ENCODE data around the gene UBE3D. TPM values are rescaled to one million over a fixed set of nuclear protein-coding genes. Genes with fewer than 3 reads are reported as not detected.

UBE3D gene
- total and polyA plus RNA-seq, 2 of the 8 experiments (the other 6 are each of a cell fraction or from before 2014, with no cell fraction given) = 5.7 to 16.3 TPM

DNA sequence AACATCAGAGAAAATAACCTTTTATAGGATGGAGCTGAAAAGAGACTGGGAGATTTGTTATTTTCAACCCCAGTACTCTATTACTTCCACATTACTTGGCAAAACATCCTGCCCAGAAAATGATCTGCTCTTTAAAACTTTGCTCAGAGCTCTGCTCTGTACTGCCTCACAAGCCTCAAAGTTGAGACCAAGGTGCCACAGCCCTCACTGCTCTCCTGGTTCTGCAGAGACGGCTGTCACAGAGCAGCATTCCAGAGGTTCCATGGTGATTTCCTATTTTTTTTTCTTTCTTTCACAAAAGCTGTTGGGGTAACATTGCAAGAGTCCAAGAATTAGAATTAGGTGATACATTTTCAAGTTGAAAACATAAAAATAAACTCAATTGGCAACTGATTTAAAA lies 155.2 kb downstream of the UBE3D start:
- FAIRE-seq (no peak), DNase-seq (ENCODE audit: low read depth in 1 of 2, low spot score in 2 of 2) (no peak)
- CTCF ChIA-PET (ENCODE audit: partially characterized antibody) = no interaction called here
- TF ChIP-seq, protein P1, sequence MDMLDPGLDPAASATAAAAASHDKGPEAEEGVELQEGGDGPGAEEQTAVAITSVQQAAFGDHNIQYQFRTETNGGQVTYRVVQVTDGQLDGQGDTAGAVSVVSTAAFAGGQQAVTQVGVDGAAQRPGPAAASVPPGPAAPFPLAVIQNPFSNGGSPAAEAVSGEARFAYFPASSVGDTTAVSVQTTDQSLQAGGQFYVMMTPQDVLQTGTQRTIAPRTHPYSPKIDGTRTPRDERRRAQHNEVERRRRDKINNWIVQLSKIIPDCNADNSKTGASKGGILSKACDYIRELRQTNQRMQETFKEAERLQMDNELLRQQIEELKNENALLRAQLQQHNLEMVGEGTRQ (IDR thresholded peaks at IDR 0.05; ENCODE audit: low read length) = no peak

More for the DNA sequence above, 155.2 kb downstream of the UBE3D start:
- Histone ChIP-seq H3K18ac (ENCODE audit: extremely low read depth, low read length) (no peak overlapping the region), H3K14ac (ENCODE audit: insufficient read length) (no peak overlapping the region), H3K4me3 (ENCODE audit: extremely low read depth in 1 of 4, insufficient read depth in 2 of 4, low read depth in 3 of 4, low read length in 4 of 4) (no peak overlapping the region), H4K5ac (ENCODE audit: insufficient read length, low read depth, low read length) (no peak overlapping the region), H3K79me2 (ENCODE audit: control insufficient read depth in 1 of 2, insufficient read depth in 2 of 2, low read length in 2 of 2) (no peaks in the 10 kb centered on the region), H3K4ac (replicated peaks; ENCODE audit: insufficient read length, low read depth, low read length) (no peak overlapping the region), H3K9me3 (ENCODE audit: insufficient read depth in 2 of 2, low read depth in 1 of 2, low read length in 1 of 2) (no peaks in the 10 kb centered on the region), H2BK5ac (ENCODE audit: low read depth, low read length) (no peak overlapping the region), H4K20me1 (replicated peaks in 1 of 2; ENCODE audit: control insufficient read depth in 1 of 2, insufficient read depth in 2 of 2, low read length in 2 of 2) (no peaks in the 10 kb centered on the region), H3K23ac (ENCODE audit: insufficient read length) (no peak overlapping the region), H3K23me2 (ENCODE audit: low read depth, low read length) (no peaks in the 10 kb centered on the region; the same call in 1 of the 2 replicates), H3K56ac (replicated peaks; ENCODE audit: insufficient read length, low read depth, low read length) (no peak overlapping the region), H4K91ac (replicated peaks; ENCODE audit: insufficient read length, low read length) (no peak overlapping the region), H2BK20ac (ENCODE audit: low read length) (no peak overlapping the region), H3K4me2 (ENCODE audit: insufficient read depth in 1 of 2, low read depth in 2 of 2, low read length in 2 of 2) (no peak overlapping the region), H3K79me1 (ENCODE audit: low read depth, low read length) (no peaks in the 10 kb centered on the region), H3K4me1 (replicated peaks in 1 of 4; ENCODE audit: control insufficient read depth in 3 of 4, insufficient read depth in 4 of 4, low read length in 3 of 4) (no peaks in the 10 kb centered on the region), H2BK12ac (ENCODE audit: low read depth, low read length) (no peak overlapping the region), H2AFZ (ENCODE audit: low read length) (no peak overlapping the region), H3K27ac (ENCODE audit: low read depth, low read length) (no peak overlapping the region), H3K36me3 (ENCODE audit: control insufficient read depth in 2 of 4, insufficient read depth in 4 of 4, low read length in 3 of 4) (no peaks in the 10 kb centered on the region), H3K9ac (replicated peaks in 1 of 4; ENCODE audit: extremely low read depth in 1 of 4, low read depth in 3 of 4, low read length in 3 of 4) (no peak overlapping the region), H2BK15ac (ENCODE audit: low read length) (no peak overlapping the region), H2AK5ac (ENCODE audit: low read depth, low read length) (no peak overlapping the region), H2BK120ac (replicated peaks; ENCODE audit: low read depth, low read length) (no peak overlapping the region), H3K27me3 (replicated peaks in 1 of 4; ENCODE audit: control insufficient read depth in 3 of 4, extremely low read depth in 1 of 4, insufficient read depth in 3 of 4, low read length in 3 of 4) (no peaks in the 10 kb centered on the region), H4K8ac (ENCODE audit: extremely low read depth, insufficient read depth, low read length) (no peak overlapping the region)
- POLR2A ChIA-PET (ENCODE audit: partially characterized antibody) = no interaction called here
- WGBS, 2 experiments (ENCODE audit: extremely low coverage in 1 of 2, insufficient coverage in 1 of 2, insufficient read length in 1 of 2, insufficient replicate concordance in 2 of 2, low coverage in 1 of 2, low lambda C conversion rate in 2 of 2, missing lambda C conversion rate in 1 of 2) = 65% methylated on average over 1 of the region's 1 CpG; no CpG with 5 or more reads in 1 of the 2 experiments

Measured in H1 (cell line).